Measurements from ENCODE around the gene TRMT112.
A peak's percentile ranks its signal among the peaks of the same experiment; 100 is the strongest.

DNA sequence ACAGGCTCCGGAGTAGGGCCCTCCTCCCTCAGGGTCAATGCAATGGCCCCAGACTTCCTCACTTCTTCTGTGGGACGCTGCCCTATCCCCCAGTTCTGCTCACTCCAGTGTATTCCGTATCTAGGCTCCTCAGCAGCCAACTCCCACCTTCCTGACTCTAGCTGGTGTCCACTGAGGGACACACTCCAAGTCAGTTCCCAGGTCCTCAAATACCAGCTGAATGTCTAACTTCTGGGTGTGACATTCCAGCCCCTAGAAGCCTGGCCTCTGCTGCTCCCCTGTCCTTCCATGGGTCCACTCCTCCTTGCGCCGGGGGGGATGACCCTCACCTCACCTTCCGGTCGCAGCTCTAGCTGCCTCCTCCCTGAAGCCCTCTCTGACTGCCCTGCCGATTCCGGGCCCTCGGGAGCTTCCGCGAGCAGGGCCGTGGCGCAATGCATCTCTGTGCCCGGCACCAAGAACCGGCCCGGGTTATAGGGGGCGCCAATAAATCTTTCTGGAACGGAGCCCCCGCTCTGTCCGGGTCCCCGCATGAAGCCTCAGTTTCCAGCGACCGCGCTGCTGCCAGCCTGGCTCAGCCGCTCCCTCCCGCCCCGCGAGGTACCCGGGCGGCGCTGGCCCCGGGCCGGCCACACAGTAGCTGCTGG is 48.3 kb downstream of the TRMT112 start:
- TF ChIP-seq CTCF (conservative IDR thresholded peaks at IDR 0.05; ENCODE audit: low read depth, low read length) (no peak), FOS (IDR thresholded peaks at IDR 0.05; ENCODE audit: low read depth, low read length) (no peak), RAD21 (IDR thresholded peaks at IDR 0.05; ENCODE audit: low read length) (no peak), USF2 (IDR thresholded peaks at IDR 0.05; ENCODE audit: low read depth, low read length) (no peak), POLR2A (IDR thresholded peaks at IDR 0.05; ENCODE audit: low read depth, low read length) (no peak), RCOR1 (IDR thresholded peaks at IDR 0.05; ENCODE audit: insufficient replicate concordance, low read length) (no peak), CEBPB (IDR thresholded peaks at IDR 0.05; ENCODE audit: low read depth, low read length) (peak; percentile 37; the same call in 1 of the 2 replicates), RFX5 (IDR thresholded peaks at IDR 0.05; ENCODE audit: low read depth, low read length) (no peak), MAZ (IDR thresholded peaks at IDR 0.05; ENCODE audit: borderline replicate concordance, low read depth, low read length) (no peak), CHD1 (IDR thresholded peaks at IDR 0.05; ENCODE audit: low read depth, low read length) (no peak)
- TF ChIP-seq, protein P1, sequence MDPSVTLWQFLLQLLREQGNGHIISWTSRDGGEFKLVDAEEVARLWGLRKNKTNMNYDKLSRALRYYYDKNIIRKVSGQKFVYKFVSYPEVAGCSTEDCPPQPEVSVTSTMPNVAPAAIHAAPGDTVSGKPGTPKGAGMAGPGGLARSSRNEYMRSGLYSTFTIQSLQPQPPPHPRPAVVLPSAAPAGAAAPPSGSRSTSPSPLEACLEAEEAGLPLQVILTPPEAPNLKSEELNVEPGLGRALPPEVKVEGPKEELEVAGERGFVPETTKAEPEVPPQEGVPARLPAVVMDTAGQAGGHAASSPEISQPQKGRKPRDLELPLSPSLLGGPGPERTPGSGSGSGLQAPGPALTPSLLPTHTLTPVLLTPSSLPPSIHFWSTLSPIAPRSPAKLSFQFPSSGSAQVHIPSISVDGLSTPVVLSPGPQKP (IDR thresholded peaks at IDR 0.05; ENCODE audit: borderline replicate concordance, low read depth, low read length), result no peak

All from IMR-90 (cell line).